HG02870 (cell line): ENCODE data around the gene PSMB2.
"Not testable (repeated sequence)": the region's sequence is repeated elsewhere in the genome, so short reads cannot be mapped to it uniquely, and the experiment has no call there.

ENCODE experiments used
- ATAC-seq: cut with Tn5 transposase; IDR thresholded peaks from one replicate; pipeline ENCODE4 v1.9.1; 2021; ENCODE audit warnings: mild to moderate bottlenecking, moderate library complexity; ENCODE audit not compliant: unreplicated experiment

The PSMB2 gene

GRCh38 chr1:35641233-35641866 lies at the start of gene PSMB2:
PSMB2 (minus strand) TSS chr1:35641526; CDS start chr1:35641432, 94 bp downstream.
- ATAC-seq = peak; percentile 89

- ATAC-seq = no peak
Measured at GRCh38 chr1:35691080-35691479, 49.8 kb upstream of the PSMB2 start.

GRCh38 chr1:35690103-35690502 lies 48.8 kb upstream of the PSMB2 start:
- not testable (repeated sequence) for ATAC-seq

DNA sequence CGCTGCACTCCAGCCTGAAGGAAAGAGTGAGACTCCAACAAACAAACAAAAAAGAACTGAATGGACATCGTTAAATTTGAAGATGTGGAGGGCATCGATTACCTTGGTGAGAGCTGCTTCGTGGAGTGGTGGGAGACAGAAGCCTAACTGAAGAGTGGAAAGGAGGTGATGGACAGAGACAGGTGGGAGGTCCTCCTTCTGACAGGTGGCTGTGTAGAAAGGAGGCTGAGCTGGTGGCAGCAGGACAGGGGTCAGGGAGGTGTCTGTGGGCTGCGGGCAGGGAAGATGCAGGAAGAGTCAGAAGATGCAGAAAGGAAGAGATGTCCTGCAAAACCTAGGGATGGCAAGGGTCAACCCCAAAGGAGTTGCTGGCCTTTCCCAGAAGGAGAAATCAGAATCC lies 46.8 kb upstream of the PSMB2 start:
- no peak for ATAC-seq

DNA sequence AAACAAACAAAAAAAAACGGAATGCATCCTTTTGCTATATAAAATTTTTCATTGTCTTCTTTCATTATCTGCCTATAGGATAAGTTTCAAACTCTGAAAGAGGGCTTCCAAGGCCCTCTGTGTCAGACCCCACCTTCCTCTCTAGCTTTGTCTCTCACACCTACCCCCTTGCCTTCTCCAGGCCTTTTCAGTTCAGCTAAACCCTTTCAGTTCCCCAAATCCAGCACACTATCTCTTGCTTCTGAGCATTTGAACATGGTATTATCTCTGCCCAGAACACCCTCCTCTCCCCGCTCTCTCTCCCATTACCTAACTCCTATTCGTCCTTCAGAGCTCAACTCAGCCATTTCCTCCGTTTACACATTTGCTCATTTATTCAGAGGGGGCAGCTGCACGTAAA lies 41.7 kb upstream of the PSMB2 start:
- no peak for ATAC-seq

DNA sequence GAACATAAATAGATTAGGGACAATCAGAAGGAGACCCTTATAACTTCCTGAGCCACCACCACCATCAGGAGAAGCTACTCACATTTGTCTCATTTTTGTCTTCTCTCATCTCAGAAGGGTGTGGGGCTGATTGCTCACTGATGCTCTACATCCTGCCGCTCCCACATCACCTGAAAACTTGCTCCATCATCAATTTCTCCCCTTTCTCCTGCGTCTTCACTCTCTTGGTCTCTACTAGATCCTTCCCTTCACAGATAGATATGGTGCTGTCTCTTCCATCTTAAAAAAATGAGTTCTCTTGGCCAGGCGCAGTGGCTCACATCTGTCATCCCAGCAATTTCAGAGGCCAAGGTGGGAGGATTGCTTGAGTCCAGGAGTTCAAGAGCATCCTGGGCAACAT lies 38.9 kb upstream of the PSMB2 start:
- ATAC-seq = no peak

DNA sequence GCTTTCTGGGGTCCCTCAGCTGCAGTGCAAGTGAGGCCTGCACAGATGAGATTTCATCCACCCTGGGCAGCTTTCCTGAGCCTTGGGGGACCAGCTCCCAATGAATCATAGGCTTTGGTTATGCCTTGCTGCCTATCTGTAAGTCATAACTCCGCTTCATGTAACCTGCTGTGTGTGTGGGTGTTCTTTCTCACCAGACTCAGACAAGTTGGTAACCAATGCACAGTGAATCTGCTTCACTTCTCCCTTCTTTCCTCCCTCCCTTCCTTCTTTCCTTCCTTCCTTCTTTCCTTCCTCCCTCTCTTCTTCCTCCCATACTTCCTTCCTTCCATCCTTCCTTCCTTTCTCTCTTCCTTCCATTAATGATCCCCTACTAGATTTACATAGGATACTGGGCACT lies 34.4 kb upstream of the PSMB2 start:
- ATAC-seq = no peak

GRCh38 chr1:35674111-35674510 lies 32.8 kb upstream of the PSMB2 start:
- no peak for ATAC-seq

- ATAC-seq = no peak
Measured at GRCh38 chr1:35672116-35672515, 30.8 kb upstream of the PSMB2 start.

DNA sequence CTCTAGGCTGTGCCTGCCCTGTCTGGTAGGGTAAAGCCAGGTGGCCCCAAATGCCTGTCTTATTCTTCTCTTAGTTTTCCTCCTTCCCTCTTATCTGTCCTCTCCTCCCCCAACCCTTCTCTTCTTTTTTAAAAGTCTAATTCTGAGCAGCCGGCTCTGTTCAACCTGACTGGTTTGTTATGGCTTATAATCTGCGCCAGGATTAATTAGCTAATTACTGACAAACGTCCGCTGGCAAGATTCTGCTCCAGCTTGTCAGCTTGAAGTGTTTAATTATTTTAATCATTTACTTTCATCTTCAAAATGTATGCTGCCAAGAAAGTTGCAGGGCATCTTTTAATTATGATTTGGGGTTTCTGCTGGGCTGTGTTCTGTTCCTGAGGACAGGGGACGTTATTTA lies 27.2 kb upstream of the PSMB2 start:
- no peak for ATAC-seq

- ATAC-seq = no peak
Measured at GRCh38 chr1:35666916-35667315, 25.6 kb upstream of the PSMB2 start.

DNA sequence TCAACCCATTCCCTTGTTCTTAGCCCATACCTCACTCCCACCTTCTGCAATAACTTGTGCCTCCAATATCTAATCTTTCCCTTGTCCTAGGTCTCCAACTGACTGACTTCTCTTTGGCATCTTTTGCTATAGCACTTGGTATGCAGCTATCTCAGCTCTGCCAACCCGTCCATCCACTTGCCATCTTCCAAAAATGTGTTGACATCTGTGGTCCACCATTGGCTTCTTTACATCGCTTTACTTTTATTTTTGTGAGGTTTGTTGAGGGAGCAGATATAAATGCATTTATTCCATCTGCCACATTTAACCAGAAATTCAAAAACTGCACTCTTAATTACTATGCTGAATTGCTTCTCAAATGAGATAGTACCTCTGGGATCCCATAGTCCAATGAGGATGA lies 24.9 kb upstream of the PSMB2 start:
- no peak for ATAC-seq

DNA sequence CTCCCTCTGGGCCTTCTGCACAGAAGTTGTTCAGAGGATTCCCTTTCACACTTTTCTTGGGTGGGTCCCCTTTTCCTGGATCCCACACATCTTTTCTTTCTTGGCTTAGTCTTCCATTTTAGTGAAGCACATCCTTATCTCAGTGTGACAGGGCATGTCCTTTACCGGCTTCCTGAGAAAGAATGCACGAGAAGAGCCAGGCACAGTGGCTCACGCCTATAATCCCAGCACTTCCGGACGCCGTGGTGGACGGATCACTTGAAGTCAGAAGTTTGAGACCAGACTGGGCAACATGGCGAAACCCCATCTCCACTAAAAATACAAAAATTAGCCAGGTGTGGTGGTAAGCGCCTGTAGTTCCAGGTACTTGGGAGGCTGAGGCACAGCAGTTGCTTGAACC lies 22.1 kb upstream of the PSMB2 start:
- ATAC-seq = no peak

- no peak for ATAC-seq
Measured at GRCh38 chr1:35661474-35661795, 20.1 kb upstream of the PSMB2 start.

DNA sequence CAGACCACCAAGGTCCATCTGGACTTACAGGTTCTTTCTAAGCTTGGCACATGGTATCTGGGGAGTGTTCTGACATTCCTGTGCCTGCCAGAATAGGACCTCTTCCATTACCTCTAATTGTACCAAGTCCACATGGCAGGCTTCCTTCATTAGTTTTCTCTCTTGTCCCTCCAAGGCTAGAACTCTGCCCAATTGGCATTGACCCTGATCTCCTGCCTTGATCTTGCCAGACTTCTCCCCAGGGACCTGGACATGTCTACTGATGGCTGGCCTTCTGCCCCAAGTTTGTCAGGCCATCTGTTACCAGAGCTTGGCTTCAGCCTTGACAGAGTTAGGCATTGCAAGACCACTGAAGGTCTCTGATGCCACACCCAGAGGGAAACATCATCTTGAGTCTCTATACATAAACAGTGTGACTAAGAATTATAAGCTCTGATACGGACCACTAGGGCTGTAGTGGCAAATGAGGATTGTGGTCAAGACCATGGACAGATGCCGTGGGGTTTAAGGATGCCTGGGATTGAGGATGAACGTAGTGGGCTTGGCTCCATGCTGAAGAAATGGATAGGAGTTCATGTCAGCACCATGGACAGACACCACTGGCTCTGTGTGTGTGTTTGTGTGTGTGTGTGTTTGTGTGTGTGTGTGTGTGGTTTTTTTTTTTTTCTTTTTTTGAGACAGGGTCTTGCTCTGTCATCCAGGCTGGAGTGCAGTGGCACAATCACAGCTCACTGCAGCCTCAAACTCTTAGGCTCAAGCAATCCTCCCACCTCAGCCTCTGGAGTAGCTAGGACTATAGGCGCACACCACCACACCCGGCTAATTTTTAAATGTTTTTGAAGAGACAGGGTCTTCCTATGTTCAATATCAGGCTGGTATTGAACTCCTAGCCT lies 19.5 kb upstream of the PSMB2 start:
- no peak for ATAC-seq

- ATAC-seq = no peak
Measured at GRCh38 chr1:35659589-35659988, 18.3 kb upstream of the PSMB2 start.

DNA sequence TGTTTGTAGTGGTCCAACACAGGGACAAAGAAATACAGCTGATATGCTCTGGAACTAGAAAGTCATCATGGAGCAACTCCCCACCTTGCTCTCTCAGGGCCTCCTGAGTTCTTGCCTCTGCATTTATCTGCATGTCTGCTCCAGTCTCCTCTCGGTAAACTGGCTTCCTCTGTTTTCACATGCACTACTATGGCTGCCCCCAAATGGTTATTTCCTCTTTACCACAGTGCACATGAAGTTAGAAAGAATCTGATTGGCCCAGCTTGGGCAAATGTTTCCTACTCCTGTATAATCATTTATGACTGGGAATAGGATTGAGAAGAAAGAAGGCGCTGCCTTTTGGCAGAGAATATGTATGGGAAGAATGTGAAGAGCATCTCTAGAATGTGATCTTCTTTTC lies 16.5 kb upstream of the PSMB2 start:
- no peak for ATAC-seq

DNA sequence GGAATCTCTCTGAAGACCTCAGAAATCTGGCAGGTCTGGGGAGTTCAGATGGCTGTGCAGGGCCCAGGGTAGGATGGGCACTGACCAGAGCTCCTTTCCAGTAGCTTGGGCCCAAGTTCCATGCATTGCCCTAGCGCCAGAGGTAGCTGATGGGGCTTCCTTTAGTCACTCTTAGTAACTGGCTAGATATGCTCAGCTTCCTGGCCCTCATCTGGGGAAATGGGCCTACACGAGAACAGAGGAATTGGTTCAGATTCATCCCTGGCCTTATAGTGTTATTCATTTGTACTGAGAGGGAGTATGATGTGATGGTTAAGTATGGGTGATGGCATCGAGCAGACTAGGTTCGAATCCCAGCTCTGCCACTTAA lies 15.5 kb upstream of the PSMB2 start:
- no peak for ATAC-seq

- ATAC-seq = no peak
Measured at GRCh38 chr1:35656148-35656862, 15.0 kb upstream of the PSMB2 start.

DNA sequence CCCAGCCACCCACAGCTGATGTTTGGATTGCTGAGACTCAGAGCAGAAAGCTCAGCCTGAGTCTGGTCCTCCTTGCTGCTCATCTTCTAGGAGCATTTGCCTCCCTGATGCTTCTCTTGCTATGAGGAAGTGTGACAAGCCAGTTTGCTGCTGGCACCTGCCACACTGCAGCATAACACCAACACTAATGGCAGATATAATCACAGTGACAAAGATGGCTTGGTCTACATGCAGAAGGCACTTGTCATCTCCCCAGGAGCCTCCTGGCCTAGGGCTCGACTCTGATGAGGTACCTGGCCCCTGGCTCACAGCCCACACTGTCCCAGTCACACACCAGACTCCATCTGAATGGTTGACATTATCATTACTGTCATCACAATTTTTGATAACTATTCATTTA lies 13.9 kb upstream of the PSMB2 start:
- ATAC-seq = no peak

- no peak for ATAC-seq
Measured at GRCh38 chr1:35650416-35650815, 9.1 kb upstream of the PSMB2 start.

DNA sequence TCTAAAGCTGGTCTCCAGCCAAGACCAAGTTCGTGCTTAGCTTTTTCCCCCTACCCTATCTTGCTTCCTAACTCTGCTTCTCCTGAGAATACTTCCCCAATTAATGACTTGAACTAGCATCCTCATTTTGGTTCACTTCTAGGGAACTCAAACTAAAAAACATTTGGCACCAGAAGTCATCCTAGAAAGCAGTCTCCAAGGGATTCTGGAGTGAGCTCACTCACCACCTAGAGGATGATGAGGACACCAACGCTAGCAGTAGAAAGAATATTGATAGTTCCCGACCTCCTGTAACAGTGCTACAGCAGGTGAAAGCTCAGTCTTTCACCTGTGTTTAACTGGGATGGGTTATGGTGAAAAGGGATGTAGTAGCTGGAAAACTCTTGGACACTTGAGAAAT lies 4.7 kb upstream of the PSMB2 start:
- no peak for ATAC-seq
